CD4-positive, alpha-beta T cell treated with Interleukin-6 for 4 hours (primary cell): ENCODE data around the gene FOXK2.

ENCODE experiments used
- DNase-seq: peaks from one replicate; pipeline ENCODE4 v3.0.0-alpha.2; 2020; ENCODE audit warnings: mixed read lengths

Gene FOXK2

DNA sequence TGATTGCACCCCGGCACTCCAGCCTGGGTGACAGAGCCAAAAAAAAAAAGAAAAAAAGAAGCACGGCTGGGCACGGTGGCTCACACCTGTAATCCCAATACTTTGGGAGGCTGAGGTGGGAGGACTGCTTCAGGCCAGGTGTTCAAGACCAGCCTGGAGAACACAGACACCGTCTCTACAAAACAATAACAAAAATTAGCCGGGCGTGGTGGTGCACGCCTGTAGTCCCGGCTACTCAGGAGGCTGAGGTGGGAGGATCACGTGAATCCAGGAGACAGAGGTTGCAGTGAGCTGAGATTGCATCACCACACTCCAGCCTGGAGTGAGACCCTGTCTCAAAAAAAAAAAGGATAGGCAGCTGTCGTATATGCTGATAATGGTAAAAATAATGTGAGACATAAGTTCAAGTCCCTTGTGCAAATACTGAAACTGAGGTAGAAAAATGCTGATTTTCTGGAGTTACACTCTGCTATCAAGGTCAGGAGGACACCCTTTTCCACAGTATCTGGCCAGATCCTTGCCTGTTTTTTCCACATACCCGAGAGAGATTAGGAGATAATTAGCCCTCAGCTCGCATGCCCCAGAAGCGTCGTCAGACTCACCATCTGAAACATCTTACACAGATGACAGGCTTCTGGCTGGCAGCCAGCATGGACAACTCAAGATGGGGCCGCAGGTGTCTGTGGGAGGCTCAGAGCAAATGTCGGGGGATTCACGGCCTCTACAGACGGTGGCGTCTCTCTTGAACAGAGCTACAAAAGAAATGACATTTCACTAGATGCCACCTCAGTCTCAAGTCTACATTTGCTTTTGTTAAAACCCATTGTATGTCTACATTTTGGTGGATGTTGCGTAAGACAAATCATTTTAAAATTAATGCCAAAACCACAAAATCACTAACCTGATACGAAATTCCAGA is 91.9 kb downstream of the FOXK2 start:
- no peak for DNase-seq

- no peak for DNase-seq
These were observed 94.0 kb downstream of the FOXK2 start for GRCh38 chr17:82613283-82614094.

GRCh38 chr17:82614095-82614631 is 94.6 kb downstream of the FOXK2 start:
- no peak for DNase-seq

- DNase-seq = no peak
These were observed 95.8 kb downstream of the FOXK2 start for GRCh38 chr17:82615084-82616020.

DNA sequence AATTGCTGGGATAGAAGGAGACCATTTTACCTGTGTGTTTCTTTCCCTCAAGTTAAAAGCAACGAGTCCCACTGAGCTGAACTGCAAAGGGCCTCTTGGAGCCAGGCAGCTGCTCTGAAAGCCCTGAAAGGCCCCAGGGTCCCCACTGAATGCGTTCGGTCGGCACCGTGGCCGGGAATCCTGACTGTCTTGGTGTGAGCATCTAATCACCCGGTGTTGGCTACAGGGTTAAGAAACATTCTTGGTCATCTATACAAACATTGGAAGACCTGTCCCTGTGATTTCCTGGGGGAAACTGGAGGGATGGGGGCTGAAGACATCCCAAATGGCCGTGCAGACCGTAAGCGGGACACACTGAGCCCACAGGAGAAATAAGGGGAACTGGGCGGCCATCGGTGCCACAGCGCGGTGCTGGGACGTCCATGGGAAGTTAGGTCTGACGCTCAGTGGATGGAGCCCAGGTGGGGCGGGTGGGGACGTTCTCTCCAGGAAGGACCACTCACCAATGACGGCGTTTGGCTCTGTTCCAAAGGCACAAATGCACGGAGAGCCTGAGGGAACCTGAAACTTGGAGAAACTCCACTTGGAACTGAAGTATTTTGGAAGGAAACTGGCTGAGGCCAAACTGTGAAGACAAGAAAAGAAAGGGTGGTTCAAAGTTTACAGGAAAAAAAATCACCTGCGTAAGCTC is 96.6 kb downstream of the FOXK2 start:
- DNase-seq = no peak

GRCh38 chr17:82619211-82619610 is 99.7 kb downstream of the FOXK2 start:
- no peak for DNase-seq

DNA sequence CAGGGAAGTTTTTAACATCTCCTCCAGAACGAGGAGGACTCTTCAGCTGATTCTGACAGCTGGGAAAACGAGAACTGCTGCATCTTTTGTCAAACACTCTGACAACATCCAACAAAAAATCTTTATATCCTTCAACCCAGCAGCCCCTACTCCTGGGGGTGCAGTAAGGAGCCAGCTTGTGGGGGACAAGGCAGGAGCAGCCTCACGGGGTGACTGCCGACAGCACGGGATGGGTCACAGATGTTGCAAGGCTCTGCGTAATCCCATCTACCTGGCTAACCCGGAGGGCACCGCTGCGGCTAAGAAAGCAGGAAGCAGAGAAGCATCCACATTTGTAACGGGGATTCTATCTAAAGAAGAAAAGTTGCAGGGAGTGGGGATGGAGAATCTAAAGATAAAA is 100.1 kb downstream of the FOXK2 start:
- DNase-seq = no peak

DNA sequence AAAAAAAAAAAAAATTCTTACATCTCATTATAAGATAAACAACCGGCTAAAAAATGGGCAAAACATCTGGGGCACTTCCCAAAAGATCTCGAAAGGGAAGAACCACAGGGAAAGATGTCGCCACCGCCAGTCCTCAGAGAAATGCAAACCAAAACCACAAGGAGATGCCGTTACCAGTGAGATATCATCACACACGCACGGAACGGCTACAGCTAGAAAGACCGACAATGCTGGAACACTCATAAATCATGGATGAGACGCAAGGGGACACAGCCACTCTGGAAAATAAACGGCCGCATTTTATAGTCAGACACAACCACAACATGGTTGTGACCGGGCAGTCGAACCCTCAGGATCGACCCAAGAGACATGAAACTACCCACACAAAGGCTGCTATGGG is 104.2 kb downstream of the FOXK2 start:
- DNase-seq = no peak

DNA sequence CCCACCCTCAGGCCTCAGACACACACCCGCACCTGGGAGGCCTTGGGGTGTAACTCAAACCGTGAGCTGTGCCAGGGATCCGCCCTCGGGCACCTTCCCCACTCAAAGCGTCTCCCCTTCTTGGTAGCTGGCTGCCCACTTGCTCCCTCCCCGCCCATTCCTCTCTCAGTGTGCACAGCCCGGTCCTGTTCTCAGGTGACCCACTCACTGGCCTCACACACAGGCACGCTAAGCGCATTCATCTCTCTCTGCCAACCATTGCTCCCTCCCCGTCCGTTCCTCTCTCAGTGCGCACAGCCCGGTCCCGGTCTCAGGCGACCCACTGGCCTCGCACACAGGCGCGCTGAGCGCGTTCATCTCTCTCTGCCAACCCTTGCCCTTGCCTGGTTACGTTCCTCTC is 107.9 kb downstream of the FOXK2 start:
- no peak for DNase-seq

GRCh38 chr17:82629748-82630147 is 110.2 kb downstream of the FOXK2 start:
- no peak for DNase-seq

DNA sequence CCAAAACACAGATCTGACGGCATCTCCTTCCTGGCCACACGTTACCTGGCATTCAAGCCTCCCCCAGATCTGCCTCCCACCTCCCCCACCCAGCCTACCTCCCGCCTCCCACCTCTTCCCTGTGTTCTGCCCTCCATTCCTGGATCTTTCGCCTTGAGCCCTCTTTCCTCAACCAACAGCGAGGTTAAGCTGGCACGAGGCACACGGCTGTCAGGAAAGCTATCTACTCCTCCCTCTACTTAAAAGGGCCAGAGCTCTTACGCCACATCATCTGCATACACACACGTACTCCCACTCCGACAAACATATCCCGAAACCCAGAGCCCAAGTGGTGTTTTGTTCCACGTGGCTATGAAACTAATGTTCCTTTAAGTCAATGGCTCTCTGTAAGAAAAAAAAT is 110.7 kb downstream of the FOXK2 start:
- DNase-seq = no peak

GRCh38 chr17:82631544-82631943 is 112.0 kb downstream of the FOXK2 start:
- no peak for DNase-seq

GRCh38 chr17:82632451-82632850 is 112.9 kb downstream of the FOXK2 start:
- DNase-seq = no peak

DNA sequence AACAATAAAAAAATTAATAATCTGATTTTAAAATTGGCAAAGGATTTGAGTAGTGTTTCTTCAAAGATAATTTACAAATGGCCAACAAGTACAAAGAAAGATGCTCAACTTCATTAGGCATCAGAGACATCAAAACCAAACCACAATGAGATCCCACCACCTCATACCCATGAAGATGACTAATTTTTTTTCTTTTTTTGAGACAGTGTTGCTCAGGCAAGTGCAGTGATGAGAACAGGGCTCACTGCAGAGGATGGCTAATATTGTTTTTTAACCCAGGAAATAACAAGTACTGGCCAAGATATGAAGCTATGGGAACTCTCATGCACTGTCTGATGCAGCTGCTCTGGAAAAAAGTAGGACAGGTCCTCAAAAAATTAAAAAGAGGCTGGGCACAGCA is 113.8 kb downstream of the FOXK2 start:
- no peak for DNase-seq

GRCh38 chr17:82636626-82637598 is 117.4 kb downstream of the FOXK2 start:
- no peak for DNase-seq

GRCh38 chr17:82638183-82638773 is 118.7 kb downstream of the FOXK2 start:
- DNase-seq = no peak

DNA sequence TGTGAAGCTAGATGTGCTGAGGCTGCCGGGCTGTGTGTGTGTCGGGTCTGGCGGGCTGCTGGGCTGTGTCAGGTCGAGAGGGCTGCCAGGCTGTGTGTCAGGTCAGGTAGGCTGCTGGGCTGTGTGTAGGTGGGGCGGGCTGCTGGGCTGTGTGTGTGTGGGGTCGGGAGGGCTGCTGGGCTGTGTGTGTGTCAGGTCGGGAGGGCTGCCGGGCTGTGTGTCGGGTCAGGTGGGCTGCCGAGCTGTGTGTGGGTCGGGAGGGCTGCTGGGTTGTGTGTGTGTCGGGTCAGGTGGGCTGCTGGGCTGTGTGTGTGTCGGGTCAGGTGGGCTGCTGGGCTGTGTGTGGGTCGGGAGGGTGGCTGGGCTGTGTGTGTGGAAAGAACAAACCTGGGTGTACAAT is 120.1 kb downstream of the FOXK2 start:
- no peak for DNase-seq

DNA sequence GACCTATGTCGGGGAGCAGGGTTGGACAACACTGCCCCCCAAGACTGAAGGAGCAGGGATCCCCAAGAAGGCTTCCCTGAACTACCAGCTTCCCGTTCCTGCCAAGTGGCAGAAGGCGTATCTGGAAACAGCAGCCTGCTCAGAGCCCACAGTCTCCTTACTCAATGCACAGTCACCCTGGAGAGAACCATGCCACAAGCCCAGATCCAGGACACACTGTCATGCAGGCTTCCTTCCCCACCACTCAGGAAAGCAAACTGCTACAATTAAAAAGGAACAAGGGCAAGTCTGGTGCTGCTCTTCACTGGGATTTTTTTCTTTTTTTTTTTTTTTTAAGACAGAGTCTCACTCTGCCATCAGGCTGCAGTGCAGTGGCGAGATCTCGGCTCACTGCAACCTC is 120.5 kb downstream of the FOXK2 start:
- no peak for DNase-seq

DNA sequence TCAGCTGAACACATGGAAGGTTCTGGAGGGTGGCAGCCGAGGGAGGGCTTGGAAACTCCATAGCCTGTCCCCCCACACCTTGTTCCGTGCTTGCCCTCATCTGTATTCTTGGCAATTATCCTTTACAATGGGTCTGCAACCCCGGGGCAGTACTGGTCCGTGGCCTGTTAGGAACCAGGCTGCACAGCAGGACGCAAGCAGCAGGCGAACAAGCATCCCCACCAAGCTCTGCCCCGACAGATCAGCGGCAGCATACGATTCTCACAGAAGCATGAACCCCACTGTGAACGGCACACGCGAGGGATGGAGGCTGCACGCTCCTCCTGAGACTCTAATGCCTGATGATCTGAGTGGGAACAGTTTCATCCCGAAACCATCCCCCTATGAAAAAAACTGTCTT is 122.5 kb downstream of the FOXK2 start:
- DNase-seq = no peak

GRCh38 chr17:82644148-82644547 is 124.6 kb downstream of the FOXK2 start:
- DNase-seq = no peak
